Peyer's patch (tissue), 4 donors: ENCODE results near the gene HSD3B1.

Experiments used
- CTCF ChIP-seq, 6 experiments: fragments of 450-650 bp in 4 of 6; fragments of 200-600 bp in 2 of 6; sonication (generic) in 1 of 6; IDR thresholded peaks; one replicate each; pipeline ENCODE4 v1.5.1; 2017 to 2019; ENCODE audit warnings: antibody characterized with exemption in 6 of 6, mild to moderate bottlenecking in 3 of 6, moderate library complexity in 1 of 6
- POLR2A ChIP-seq, 2 donors: fragments of 450-650 bp; IDR thresholded peaks; one replicate each; pipeline ENCODE4 v1.5.1; 2017; ENCODE audit warnings: antibody characterized with exemption in 2 of 2, mild to moderate bottlenecking in 2 of 2, moderate library complexity in 2 of 2

- TF ChIP-seq POLR2A (IDR thresholded peaks at IDR 0.05) (no peak), CTCF (IDR thresholded peaks at IDR 0.05) (no peak)
These were observed 3.0 kb downstream of the HSD3B1 start for GRCh38 chr1:119510046-119510445.
